Activated CD4-positive, CD25-positive, alpha-beta regulatory T cell treated with anti-CD3 and anti-CD28 coated beads, Interleukin-2, amount 50 U/mL, for 16 hours (primary cell): Measurements from ENCODE around the gene KIRREL3.

Source experiments
- DNase-seq: peaks from one replicate; pipeline ENCODE4 v3.0.0-alpha.2; 2020; ENCODE audit warnings: low read depth, low spot score

Gene KIRREL3

GRCh38 chr11:126601550-126602215 is 398.9 kb downstream of the KIRREL3 start:
- DNase-seq = no peak

- no peak for DNase-seq
Observed at GRCh38 chr11:126601136-126601535, 399.4 kb downstream of the KIRREL3 start.

GRCh38 chr11:126599217-126599897 is 401.2 kb downstream of the KIRREL3 start:
- no peak for DNase-seq

- no peak for DNase-seq
Observed at GRCh38 chr11:126598344-126599216, 402.0 kb downstream of the KIRREL3 start.

GRCh38 chr11:126597041-126597440 is 403.5 kb downstream of the KIRREL3 start:
- no peak for DNase-seq

GRCh38 chr11:126596474-126596873 is 404.1 kb downstream of the KIRREL3 start:
- DNase-seq = no peak

- DNase-seq = no peak
Observed at GRCh38 chr11:126595560-126595959, 405.0 kb downstream of the KIRREL3 start.

GRCh38 chr11:126594921-126595367 is 405.6 kb downstream of the KIRREL3 start:
- DNase-seq = no peak

- DNase-seq = no peak
Observed at GRCh38 chr11:126592496-126593410, 407.8 kb downstream of the KIRREL3 start.

- DNase-seq = no peak
Observed at GRCh38 chr11:126591966-126592489, 408.5 kb downstream of the KIRREL3 start.

GRCh38 chr11:126589492-126589803 is 411.1 kb downstream of the KIRREL3 start:
- DNase-seq = no peak

GRCh38 chr11:126588630-126589491 is 411.7 kb downstream of the KIRREL3 start:
- no peak for DNase-seq

GRCh38 chr11:126587541-126587940 is 413.0 kb downstream of the KIRREL3 start:
- DNase-seq = no peak

- no peak for DNase-seq
Observed at GRCh38 chr11:126585774-126586491, 414.6 kb downstream of the KIRREL3 start.

GRCh38 chr11:126585388-126585773 is 415.2 kb downstream of the KIRREL3 start:
- no peak for DNase-seq

- DNase-seq = no peak
Observed at GRCh38 chr11:126583594-126584427, 416.8 kb downstream of the KIRREL3 start.

- no peak for DNase-seq
Observed at GRCh38 chr11:126583101-126583500, 417.5 kb downstream of the KIRREL3 start.

GRCh38 chr11:126581871-126582648 is 418.5 kb downstream of the KIRREL3 start:
- DNase-seq = no peak
